ENCODE data around the gene AQP7.
"Not testable (repeated sequence)": the region's sequence is repeated elsewhere in the genome, so short reads cannot be mapped to it uniquely, and the experiment has no call there.

The AQP7 gene

GRCh38 chr9:33366979-33367480 lies 35.3 kb downstream of the AQP7 start:
- DNase-seq = no peak

GRCh38 chr9:33364814-33365213 lies 37.6 kb downstream of the AQP7 start:
- not testable (repeated sequence) for DNase-seq

GRCh38 chr9:33364127-33364526 lies 38.2 kb downstream of the AQP7 start:
- DNase-seq = no peak

- DNase-seq = not testable (repeated sequence)
Observed at GRCh38 chr9:33358641-33359040, 43.7 kb downstream of the AQP7 start.

GRCh38 chr9:33355933-33356332 lies 46.4 kb downstream of the AQP7 start:
- DNase-seq = no peak

DNA sequence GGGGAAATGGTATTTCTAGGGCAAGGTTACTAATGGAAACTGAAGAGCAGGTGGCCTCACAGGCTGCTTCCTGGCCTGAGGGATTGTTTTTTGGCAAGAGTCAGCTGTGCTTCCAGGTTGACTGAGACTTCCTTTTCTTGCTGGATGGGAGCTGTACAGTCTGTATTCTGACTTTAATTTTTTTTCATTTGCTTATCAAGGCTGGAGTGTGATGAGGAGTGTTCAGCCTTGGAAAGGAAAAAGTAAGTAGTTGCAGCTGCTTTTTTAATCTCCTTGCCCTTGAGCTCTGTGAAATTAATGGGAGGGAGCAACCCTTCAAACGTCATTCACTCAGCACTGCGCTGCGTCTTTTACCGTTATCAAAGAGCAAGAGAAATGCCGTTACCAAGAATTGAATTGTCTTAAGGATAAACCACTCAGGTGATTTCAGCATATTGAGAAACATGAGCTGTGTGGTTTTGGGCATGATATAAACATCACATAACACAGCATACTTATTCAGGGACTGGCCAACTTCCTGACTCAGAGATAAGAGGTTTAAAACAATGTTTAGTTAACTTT lies 47.6 kb downstream of the AQP7 start:
- DNase-seq = no peak

- DNase-seq = no peak
Observed at GRCh38 chr9:33351547-33351946, 50.8 kb downstream of the AQP7 start.

DNA sequence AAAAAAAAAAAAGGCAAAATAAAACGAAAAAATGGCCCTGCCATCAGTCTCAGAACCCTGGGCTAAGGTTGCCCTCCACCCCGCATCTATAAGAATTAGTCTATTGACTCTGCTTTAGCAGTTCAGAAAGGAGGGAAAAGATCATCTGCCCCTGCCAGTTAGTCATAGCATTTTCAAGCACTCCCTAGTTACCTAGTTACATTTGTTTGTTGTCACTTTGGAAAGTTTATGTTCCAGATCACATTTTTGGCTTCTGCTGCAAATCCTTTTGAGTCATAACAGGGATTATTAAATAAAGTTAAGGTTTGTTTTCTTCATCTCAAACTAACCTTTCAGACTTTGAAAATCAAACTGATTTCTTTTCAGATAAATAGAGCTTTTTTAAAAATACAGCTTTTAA lies 52.1 kb downstream of the AQP7 start:
- DNase-seq = no peak

- DNase-seq = no peak
Observed at GRCh38 chr9:33349743-33350142, 52.6 kb downstream of the AQP7 start.

- no peak for DNase-seq
Observed at GRCh38 chr9:33348998-33349397, 53.4 kb downstream of the AQP7 start.

GRCh38 chr9:33346564-33346963 lies 55.8 kb downstream of the AQP7 start:
- no peak for DNase-seq

DNA sequence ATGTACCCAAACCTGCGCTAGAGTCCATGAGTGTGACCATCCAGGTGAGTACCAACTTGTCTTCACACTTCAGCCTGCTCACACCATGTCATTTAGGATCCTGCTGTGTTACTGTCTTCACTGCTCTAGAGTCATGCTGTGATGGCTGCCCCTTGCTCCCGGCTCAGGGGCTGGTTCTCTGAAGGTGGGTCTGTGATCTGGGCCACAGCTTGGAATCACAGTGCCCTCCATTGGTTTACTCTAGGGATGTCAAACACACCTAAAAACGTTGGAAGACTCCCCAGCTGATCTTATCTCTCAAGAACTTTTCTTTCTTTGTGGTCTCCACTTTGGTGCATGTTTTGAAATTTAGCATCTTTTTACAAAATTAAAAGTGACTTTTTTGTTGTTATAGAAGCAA lies 58.2 kb downstream of the AQP7 start:
- no peak for DNase-seq

GRCh38 chr9:33341182-33341581 lies 61.2 kb downstream of the AQP7 start:
- DNase-seq = no peak

- no peak for DNase-seq
Observed at GRCh38 chr9:33340186-33340585, 62.2 kb downstream of the AQP7 start.
